B cell (primary cell): ENCODE measurements around the gene C10orf53.

Source experiments
- CTCF ChIP-seq: fragments of 200-600 bp; IDR thresholded peaks from one replicate; pipeline ENCODE4 v1.8.0; 2022; ENCODE audit warnings: antibody characterized with exemption, mild to moderate bottlenecking
- EZH2 ChIP-seq: IDR thresholded peaks from 2 replicates; pipeline ENCODE4 v1.6.1; 2012; ENCODE audit warnings: borderline replicate concordance, low read depth, mild to moderate bottlenecking, moderate library complexity, low read length; ENCODE audit not compliant: insufficient read depth, poor library complexity, severe bottlenecking

- no peak for TF ChIP-seq CTCF
- TF ChIP-seq EZH2 = no peak
Observed at GRCh38 chr10:49668684-49669083, 10.8 kb upstream of the C10orf53 start.
